Left renal cortex interstitium (tissue), 4 donors: ENCODE results near the gene CNOT9. TPM values are rescaled to one million over a fixed set of nuclear protein-coding genes. Genes with fewer than 3 reads are reported as not detected.
"Not testable (repeated sequence)": the region's sequence is repeated elsewhere in the genome, so short reads cannot be mapped to it uniquely, and the experiment has no call there.

Experiments used
- DNase-seq, 4 donors: peaks; one replicate each; pipeline ENCODE4 v3.0.0-alpha.2; 2013; ENCODE audit warnings: low read depth in 4 of 4, low spot score in 2 of 4, missing footprints in 1 of 4
- polyA plus RNA-seq, 4 donors: library from polyadenylated mRNA; unstranded; fragments of 120-200 nt; gene quantifications; one replicate each; pipeline ENCODE4 v1.2.1, GENCODE V29; 2013; ENCODE audit not compliant: insufficient read length in 4 of 4

The CNOT9 gene
- polyA plus RNA-seq = 10 to 100 TPM; 43.9 to 63.4 (median 53.3) TPM

- peak; percentile 92 to 98 (median 95) for DNase-seq
Measured at GRCh38 chr2:218568190-218569037, at the start of gene CNOT9, which contains the start of gene USP37. TSS of gene CNOT9 (plus strand) at chr2:218568839. CDS start at chr2:218568955, 116 bp downstream. TSS of gene USP37 (minus strand) at chr2:218568351. CDS start at chr2:218558653, 9,698 bp downstream.

DNA sequence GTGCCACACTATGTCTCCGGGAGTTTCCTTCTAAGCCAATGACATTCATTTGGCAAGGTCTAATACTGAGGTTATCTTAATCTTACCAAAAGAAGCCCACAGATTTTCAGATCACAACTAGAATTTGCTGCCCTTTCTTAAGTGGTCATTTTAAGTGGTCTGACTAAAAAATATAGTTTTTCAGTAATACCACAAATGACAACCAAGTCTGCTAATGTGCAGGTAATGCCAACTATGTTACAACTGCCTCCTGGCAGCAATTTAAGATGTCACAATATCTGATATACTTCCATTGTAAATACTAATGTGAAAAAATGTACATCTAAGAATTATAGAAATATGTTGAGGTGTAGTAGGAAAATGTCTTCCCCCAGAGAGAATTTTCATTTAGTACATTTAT is 49.8 kb upstream of the CNOT9 start:
- DNase-seq = no peak

GRCh38 chr2:218523651-218524050 is 45.0 kb upstream of the CNOT9 start:
- no peak for DNase-seq

DNA sequence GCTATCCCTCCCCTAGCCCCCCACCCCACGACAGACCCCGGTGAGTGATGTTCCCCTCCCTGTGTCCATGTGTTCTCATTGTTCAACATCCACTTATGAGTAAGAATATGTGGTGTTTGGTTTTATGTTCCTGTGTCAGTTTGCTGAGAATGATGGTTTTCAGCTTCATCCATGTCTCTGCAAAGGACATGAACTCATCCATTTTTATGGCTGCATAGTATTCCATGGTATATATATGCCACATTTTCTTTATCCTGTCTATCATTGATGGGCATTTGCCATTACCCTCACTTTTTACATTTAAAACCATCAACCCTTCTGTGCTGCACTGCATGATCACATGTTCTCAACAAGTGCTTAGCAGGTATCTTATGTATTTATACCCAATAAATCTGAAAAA is 40.2 kb upstream of the CNOT9 start:
- not testable (repeated sequence) for DNase-seq

GRCh38 chr2:218529990-218530389 is 38.6 kb upstream of the CNOT9 start:
- no peak for DNase-seq

DNA sequence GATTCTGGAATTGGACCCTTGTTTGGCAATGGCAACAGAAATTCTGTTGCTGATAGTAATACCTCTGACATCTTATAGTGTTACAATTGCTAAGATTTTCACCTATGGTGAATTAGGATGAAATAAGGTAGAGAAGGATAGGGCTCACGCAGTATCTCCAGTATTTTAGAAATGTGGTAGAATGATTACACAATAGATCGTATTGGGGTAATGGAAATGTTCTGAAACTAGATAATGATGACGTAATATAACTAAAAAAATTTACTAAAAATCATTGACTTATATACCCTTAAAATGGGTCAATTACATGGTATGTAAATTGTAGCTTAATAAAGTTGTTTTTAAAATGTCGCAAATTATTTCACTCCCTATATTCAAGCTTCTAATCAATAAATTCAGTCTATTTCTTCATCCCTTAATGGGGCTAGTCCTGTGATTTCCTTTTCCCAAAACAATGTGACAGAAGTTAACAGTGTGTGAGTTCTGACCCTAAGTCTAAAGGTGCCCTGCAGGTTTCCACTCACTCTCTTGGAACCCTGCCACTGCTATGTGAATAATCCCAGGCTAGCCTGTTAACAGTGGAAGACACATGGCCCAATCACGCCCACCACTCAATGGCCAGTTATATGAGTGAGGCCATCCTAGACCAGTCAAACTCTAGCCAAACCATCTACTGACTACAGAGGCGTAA is 31.7 kb upstream of the CNOT9 start:
- DNase-seq = no peak

DNA sequence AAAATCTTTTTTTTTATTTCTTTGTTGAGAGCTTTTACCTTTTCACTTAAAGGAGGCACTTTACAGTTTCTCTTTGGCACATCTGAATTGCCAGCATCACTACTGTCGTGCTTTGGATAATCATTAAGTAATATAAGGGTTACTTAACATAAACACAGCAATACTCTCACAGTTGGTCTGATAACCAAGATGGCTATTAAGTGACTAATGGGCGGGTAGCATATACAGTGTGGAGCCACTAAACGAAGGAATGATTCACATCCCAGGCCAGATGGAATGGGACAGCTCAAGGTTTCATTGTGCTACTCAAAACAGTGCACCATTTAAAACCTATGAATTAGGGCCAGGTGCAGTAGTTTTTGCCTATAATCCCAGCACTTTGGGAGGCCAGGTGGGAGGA is 28.6 kb upstream of the CNOT9 start:
- DNase-seq = no peak

DNA sequence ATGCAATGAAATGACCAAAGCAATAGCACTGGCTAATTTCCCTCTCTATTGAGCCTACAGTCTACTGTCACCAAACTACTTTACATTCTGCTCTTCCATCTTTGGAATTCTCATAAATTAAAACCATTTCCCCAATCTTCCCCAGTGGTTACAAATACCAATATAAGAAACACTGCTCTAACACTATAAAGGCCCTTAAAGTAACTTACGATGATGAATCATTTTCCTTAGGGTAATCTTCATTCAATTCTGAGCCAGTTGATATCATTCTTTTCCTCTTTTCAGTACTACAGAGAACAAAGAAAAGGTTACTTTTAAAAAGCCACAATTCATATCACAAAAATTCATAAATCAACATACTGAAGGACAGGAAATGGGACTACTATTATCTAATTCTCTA is 22.6 kb upstream of the CNOT9 start:
- no peak for DNase-seq

DNA sequence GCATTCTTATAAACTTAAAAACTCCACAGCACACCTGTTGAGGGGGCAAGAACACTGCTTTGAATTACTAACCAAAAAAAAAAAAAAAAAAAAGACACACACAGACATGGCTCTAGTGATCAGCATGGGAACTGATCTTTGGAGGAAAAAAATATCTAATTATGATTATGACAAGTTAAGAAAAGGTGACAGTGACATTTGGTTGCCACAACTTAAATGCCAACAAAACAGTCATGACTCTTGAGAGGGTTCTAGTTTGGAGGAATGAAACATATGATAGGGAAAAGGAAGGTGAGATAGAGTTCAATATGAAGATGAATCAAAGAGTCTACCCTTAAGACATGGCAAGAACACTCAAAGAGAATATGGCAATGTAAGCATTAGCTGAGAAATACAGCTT is 21.1 kb upstream of the CNOT9 start:
- DNase-seq = no peak

- no peak for DNase-seq
Measured at GRCh38 chr2:218547978-218548377, 20.7 kb upstream of the CNOT9 start.

GRCh38 chr2:218554225-218554624 is 14.4 kb upstream of the CNOT9 start:
- DNase-seq = not testable (repeated sequence)

GRCh38 chr2:218555527-218555926 is 13.1 kb upstream of the CNOT9 start:
- DNase-seq = no peak

- no peak for DNase-seq
Measured at GRCh38 chr2:218557941-218558340, 10.7 kb upstream of the CNOT9 start.

- peak in 3 of 4 donors; percentile 19 to 24 (median 24) for DNase-seq
Measured at GRCh38 chr2:218558986-218559385, 9.7 kb upstream of the CNOT9 start.

DNA sequence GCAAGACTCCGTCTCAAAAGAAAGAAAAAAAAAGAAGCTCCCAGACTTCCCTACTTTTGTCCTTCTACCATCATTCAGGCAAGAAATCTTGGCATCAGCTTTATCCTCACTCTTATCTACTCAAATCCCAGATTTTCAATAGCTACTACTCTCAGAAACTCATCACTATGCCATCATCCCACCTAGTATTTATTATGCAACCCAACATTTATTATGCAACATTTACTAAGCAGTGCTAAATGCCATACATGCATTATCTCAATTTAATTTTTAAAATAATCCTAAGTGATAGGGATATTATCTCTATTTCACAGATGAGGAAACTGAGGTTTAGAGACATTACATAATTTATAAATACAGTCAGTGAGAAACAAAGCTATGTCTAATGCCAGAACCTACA is 4.6 kb upstream of the CNOT9 start:
- no peak for DNase-seq

DNA sequence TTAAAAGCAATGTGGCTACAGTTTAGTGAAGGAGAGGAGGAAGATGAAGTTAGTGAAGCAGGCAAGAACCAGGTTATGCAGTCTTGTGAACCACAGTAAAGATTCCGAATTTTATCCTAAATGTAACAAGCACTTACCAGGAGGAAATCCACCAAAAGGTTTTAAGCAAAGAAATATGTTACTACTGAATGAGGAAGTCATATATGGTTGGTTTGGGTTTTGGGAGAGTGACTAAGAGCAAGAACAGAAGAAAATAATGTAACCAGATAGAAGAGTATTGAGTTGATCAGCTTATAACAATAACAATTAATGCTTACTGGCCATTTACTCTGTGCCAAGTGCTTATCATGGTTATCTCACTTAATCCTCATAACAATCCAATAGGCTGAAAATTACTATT is 2.3 kb upstream of the CNOT9 start:
- no peak for DNase-seq

- no peak for DNase-seq
Measured at GRCh38 chr2:218567797-218568189, 846 bp upstream of the CNOT9 start.

DNA sequence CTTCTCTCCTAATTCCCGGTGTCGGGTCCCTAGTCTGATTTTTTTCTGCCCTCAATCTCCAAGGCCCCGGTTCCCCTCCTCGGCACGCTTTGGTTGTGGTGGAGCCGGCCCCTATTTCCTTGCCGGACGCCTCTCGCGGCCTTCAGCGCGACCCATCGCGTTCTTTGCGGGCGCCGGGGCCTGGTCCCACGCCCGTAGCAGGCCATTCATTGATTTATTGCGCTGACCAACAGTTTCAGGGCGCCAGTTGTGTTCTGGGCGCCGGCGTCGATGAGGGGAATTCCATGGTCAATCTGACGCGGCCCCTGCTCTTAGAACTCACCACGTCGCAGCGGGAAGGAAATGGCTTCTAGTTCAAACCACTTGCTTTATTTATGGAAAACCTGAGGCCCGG is 396 bp downstream of the CNOT9 start:
- DNase-seq = peak in 3 of 4 donors; percentile 25 to 34 (median 30)

- peak in 2 of 4 donors; percentile 11 to 34 for DNase-seq
Measured at GRCh38 chr2:218569661-218570500, 1.2 kb downstream of the CNOT9 start.

GRCh38 chr2:218570850-218571249 is 2.2 kb downstream of the CNOT9 start:
- DNase-seq = no peak

- DNase-seq = no peak
Measured at GRCh38 chr2:218576854-218577253, 8.2 kb downstream of the CNOT9 start.
